ENCODE data around the gene BMI1. TPM values are rescaled to one million over a fixed set of nuclear protein-coding genes. Genes with fewer than 3 reads are reported as not detected.

Gene BMI1
- total and polyA plus RNA-seq, 7 experiments from 2014 or later: 26.1 to 80.5 (median 47.8) TPM

DNA sequence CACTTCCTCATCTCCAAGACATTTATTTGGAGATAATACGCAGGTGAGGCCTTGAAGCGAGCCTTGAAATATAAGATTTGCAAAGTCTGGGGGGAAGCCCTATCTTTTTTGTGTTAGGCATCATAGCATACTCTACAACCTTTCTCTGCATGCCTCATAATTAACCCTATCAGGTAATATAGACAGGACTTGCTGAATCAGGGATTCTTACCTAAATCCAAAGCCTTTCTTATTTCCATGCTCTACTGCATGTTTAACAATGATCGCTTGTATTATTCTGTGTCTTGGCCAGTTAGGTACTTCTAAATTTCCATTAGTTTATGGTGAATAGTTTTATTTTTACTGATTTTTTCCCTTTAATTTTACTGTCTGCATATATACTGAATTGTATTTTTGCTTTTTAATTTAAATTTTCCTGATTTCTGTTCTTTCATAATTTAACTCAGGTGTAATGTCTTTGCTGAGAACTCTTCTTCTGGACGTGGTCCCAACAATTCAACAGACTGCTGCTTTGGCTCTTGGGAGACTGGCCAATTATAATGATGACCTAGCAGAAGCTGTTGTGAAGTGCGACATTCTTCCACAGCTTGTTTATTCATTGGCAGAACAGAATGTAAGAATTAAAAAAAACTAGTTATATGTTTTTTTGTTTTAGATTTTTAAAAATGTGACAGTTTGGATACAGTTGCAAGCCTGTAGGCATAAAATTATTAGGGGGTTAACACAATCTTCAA, 43.7 kb downstream of the BMI1 start:
- no peak for ATAC-seq
- Histone ChIP-seq H3K4me1 (ENCODE audit: control insufficient read depth in 2 of 2, insufficient read depth in 2 of 2, low read length in 2 of 2) (no peaks in the 10 kb centered on the region), H3K36me3 (ENCODE audit: control insufficient read depth in 2 of 3, insufficient read depth in 3 of 3, low read length in 3 of 3) (no peaks in the 10 kb centered on the region), H3K27ac (ENCODE audit: low read depth, low read length) (no peak overlapping the region), H3K9me3 (ENCODE audit: control insufficient read depth in 2 of 3, low read length in 3 of 3) (no peaks in the 10 kb centered on the region), H3K4me3 (ENCODE audit: low read length) (no peak overlapping the region), H3K27me3 (ENCODE audit: control insufficient read depth in 2 of 2, insufficient read depth in 2 of 2, low read length in 2 of 2) (no peaks in the 10 kb centered on the region)
- POLR2A ChIA-PET: interaction anchor here (1.0 to 1.4 kb wide), 2 partner anchors 12 to 72 kb away, joined by 3 to 5 read pairs; no protein-coding TSS in a partner anchor
- intact Hi-C loops (cut with micrococcal nuclease): no loop called here
- Mint-ChIP-seq H3K9me3 (peaks cover 0 to 5% (median 0%) of the 10 kb centered on the region in 11 donors), H3K4me1 (peaks cover 0 to 27% (median 0%) of the 10 kb centered on the region in 7 donors), H3K36me3 (peaks cover 0 to 1% (median 0%) of the 10 kb centered on the region in 5 donors), H3K27ac (no peak overlapping the region), H3K4me3 (no peak overlapping the region), H3K27me3 (peaks cover 0 to 13% (median 5%) of the 10 kb centered on the region in 5 donors)
- DNase-seq: no peak
- CTCF ChIA-PET: no interaction called here

DNA sequence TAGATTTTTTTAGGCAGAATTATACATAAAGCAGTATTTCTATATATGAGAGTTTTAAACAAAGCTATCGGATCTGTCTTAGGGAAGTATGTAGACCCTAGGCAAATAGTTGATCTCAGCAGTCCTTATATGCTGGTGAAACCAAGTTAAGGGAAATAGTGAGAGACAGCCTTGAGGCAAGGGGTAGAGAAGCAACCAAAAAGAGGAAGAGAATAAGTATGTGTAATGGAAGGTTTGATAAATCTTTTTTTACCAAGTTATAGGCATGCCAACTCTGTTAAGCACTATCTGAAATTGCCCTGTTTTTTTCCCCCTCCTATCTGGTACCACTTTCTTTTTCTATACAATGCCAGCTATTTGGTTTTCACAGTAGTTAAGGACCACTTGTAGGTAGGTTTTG, 44.3 kb downstream of the BMI1 start:
- Mint-ChIP-seq H3K4me3 (no peak overlapping the region), H3K36me3 (peaks cover 0 to 1% (median 0%) of the 10 kb centered on the region in 5 donors), H3K9me3 (peaks cover 0 to 5% (median 0%) of the 10 kb centered on the region in 11 donors), H3K4me1 (peaks cover 0 to 31% (median 3%) of the 10 kb centered on the region in 7 donors), H3K27ac (no peak overlapping the region), H3K27me3 (peaks cover 0 to 13% (median 1%) of the 10 kb centered on the region in 5 donors)
- Histone ChIP-seq H3K36me3 (ENCODE audit: control insufficient read depth in 2 of 3, insufficient read depth in 3 of 3, low read length in 3 of 3) (no peaks in the 10 kb centered on the region), H3K27me3 (ENCODE audit: control insufficient read depth in 2 of 2, insufficient read depth in 2 of 2, low read length in 2 of 2) (no peaks in the 10 kb centered on the region), H3K4me1 (ENCODE audit: control insufficient read depth in 2 of 2, insufficient read depth in 2 of 2, low read length in 2 of 2) (no peaks in the 10 kb centered on the region), H3K27ac (ENCODE audit: low read depth, low read length) (no peak overlapping the region), H3K4me3 (ENCODE audit: low read length) (no peak overlapping the region), H3K9me3 (ENCODE audit: control insufficient read depth in 2 of 3, low read length in 3 of 3) (no peaks in the 10 kb centered on the region)
- ChIA-PET CTCF (interaction anchor here (0.6 kb wide), 1 partner anchor 1207 kb away, joined by 3 read pairs; no protein-coding TSS in a partner anchor), POLR2A (interaction anchor here (0.6 to 1.4 kb wide), 3 partner anchors 12 to 112 kb away, joined by 3 to 5 read pairs (median 3); no protein-coding TSS in a partner anchor)
- intact Hi-C loops (cut with micrococcal nuclease): no loop called here
- DNase-seq (no peak), ATAC-seq (peak; percentile 36)

DNA sequence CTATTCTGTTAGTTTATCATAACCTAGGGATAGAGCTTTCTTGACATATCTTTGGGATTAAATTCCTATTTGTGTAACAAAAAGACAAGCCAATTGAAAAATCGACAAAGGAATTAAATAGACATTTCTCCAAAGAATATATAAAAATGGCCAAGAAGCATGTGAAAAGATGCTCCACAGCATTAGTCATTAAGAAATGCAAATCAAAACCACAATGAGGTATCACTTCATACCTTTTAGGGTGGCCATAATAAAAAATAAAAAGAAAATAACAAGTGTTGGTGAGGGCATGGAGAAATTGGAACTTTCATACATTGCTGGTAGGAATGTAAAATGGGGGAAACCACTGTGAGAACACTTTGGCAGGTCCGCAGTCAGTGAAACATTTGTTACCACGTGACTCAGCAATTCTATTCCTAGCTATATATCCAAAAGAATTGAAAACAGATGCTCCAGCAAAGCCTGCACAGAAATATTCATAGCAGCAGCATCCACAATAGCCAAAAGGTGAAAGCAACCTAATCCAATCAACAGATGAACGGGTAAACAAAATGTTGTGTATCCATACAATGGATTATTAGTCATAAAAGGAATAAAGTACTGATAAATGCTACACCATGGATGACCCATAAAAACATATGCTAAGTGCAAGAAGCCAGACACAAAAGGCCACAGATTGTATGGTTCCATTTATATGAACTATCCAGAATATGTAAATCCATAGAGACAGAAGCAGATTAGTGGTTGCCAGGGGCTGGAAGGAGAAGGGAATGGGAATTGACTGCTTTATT, 44.9 kb downstream of the BMI1 start:
- ChIA-PET POLR2A (interaction anchor here (0.6 to 1.4 kb wide), 3 partner anchors 11 to 112 kb away, joined by 3 to 5 read pairs (median 3); no protein-coding TSS in a partner anchor), CTCF (interaction anchor here (0.6 kb wide), 1 partner anchor 1207 kb away, joined by 3 read pairs; no protein-coding TSS in a partner anchor)
- Mint-ChIP-seq H3K27ac (no peak overlapping the region), H3K9me3 (peaks cover 0 to 5% (median 0%) of the 10 kb centered on the region in 11 donors), H3K36me3 (peaks cover 0 to 1% (median 0%) of the 10 kb centered on the region in 5 donors), H3K27me3 (peaks cover 0 to 13% (median 0%) of the 10 kb centered on the region in 5 donors), H3K4me1 (peaks cover 0 to 32% (median 7%) of the 10 kb centered on the region in 7 donors), H3K4me3 (no peak overlapping the region)
- ATAC-seq: no peak
- intact Hi-C loops (cut with micrococcal nuclease): no loop called here
- H3K27ac ChIP-seq (ENCODE audit: low read depth, low read length): no peak overlapping the region
- H3K4me1 ChIP-seq (ENCODE audit: control insufficient read depth in 2 of 2, insufficient read depth in 2 of 2, low read length in 2 of 2): no peaks in the 10 kb centered on the region
- H3K4me3 ChIP-seq (ENCODE audit: low read length): no peak overlapping the region
- no peaks in the 10 kb centered on the region for H3K36me3 ChIP-seq (ENCODE audit: control insufficient read depth in 2 of 3, insufficient read depth in 3 of 3, low read length in 3 of 3)
- no peaks in the 10 kb centered on the region for H3K27me3 ChIP-seq (ENCODE audit: control insufficient read depth in 2 of 2, insufficient read depth in 2 of 2, low read length in 2 of 2)
- DNase-seq: no peak
- H3K9me3 ChIP-seq (ENCODE audit: control insufficient read depth in 2 of 3, low read length in 3 of 3): no peaks in the 10 kb centered on the region

DNA sequence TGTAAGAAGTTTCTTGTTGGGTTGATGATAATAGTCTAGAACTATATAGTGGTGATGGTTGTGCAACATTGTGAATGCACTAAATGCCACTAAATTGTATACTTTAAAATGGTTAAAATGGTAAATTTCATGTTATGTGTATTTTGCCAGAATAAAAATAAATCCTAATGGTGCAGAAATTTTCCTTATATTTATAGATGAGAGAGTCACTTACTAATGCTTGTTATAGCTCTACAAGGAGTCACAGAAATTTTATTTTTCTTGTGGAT, 45.5 kb downstream of the BMI1 start:
- POLR2A ChIA-PET: no interaction called here
- CTCF ChIA-PET: no interaction called here
- no peaks in the 10 kb centered on the region for H3K9me3 ChIP-seq (ENCODE audit: control insufficient read depth in 2 of 3, low read length in 3 of 3)
- Mint-ChIP-seq H3K27ac (no peak overlapping the region), H3K9me3 (peaks cover 0 to 5% (median 0%) of the 10 kb centered on the region in 11 donors), H3K4me1 (peaks cover 0 to 32% (median 7%) of the 10 kb centered on the region in 7 donors), H3K4me3 (no peak overlapping the region), H3K27me3 (peaks cover 0 to 13% (median 0%) of the 10 kb centered on the region in 5 donors), H3K36me3 (peaks cover 0 to 1% (median 0%) of the 10 kb centered on the region in 5 donors)
- no peaks in the 10 kb centered on the region for H3K27me3 ChIP-seq (ENCODE audit: control insufficient read depth in 2 of 2, insufficient read depth in 2 of 2, low read length in 2 of 2)
- intact Hi-C loops (cut with micrococcal nuclease): no loop called here
- H3K4me3 ChIP-seq (ENCODE audit: low read length): no peak overlapping the region
- no peaks in the 10 kb centered on the region for H3K36me3 ChIP-seq (ENCODE audit: control insufficient read depth in 2 of 3, insufficient read depth in 3 of 3, low read length in 3 of 3)
- no peak for DNase-seq
- no peaks in the 10 kb centered on the region for H3K4me1 ChIP-seq (ENCODE audit: control insufficient read depth in 2 of 2, insufficient read depth in 2 of 2, low read length in 2 of 2)
- H3K27ac ChIP-seq (ENCODE audit: low read depth, low read length): no peak overlapping the region
- ATAC-seq: no peak

DNA sequence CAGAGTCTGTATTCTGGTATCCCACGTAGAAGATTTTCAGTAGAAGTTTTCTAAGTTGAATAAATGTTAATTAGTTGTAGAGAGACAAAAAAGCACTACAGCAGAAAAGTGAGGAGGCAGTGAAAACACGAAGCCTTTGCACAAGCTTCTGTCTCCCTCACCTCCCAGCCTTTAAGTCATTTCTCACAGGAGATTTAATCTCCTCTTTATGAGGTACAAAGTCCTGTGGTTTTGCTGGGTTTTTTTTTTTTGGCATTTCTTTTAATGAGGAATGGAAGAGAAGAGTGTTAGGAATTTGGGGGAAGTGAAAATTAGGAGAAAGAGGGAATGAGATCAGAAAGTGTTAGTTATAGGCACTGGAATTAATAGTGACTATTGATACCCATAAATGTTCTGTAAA, 45.9 kb downstream of the BMI1 start:
- CTCF ChIA-PET: no interaction called here
- H3K27ac ChIP-seq (ENCODE audit: low read depth, low read length): no peak overlapping the region
- peak overlapping the region in 1 of 9 donors; percentile 26 for H3K27ac Mint-ChIP-seq
- no peak overlapping the region for H3K4me3 ChIP-seq (ENCODE audit: low read length)
- peaks cover 0 to 32% (median 7%) of the 10 kb centered on the region in 7 donors for H3K4me1 Mint-ChIP-seq
- peaks cover 0 to 5% (median 0%) of the 10 kb centered on the region in 11 donors for H3K9me3 Mint-ChIP-seq
- no peaks in the 10 kb centered on the region for H3K36me3 ChIP-seq (ENCODE audit: control insufficient read depth in 2 of 3, insufficient read depth in 3 of 3, low read length in 3 of 3)
- DNase-seq (no peak), ATAC-seq (no peak)
- POLR2A ChIA-PET: no interaction called here
- no peaks in the 10 kb centered on the region for H3K9me3 ChIP-seq (ENCODE audit: control insufficient read depth in 2 of 3, low read length in 3 of 3)
- intact Hi-C loops (cut with micrococcal nuclease): no loop called here
- H3K27me3 Mint-ChIP-seq: peaks cover 0 to 13% (median 0%) of the 10 kb centered on the region in 5 donors
- peak overlapping the region in 1 of 10 donors; percentile 10 for H3K4me3 Mint-ChIP-seq
- H3K27me3 ChIP-seq (ENCODE audit: control insufficient read depth in 2 of 2, insufficient read depth in 2 of 2, low read length in 2 of 2): no peaks in the 10 kb centered on the region
- no peaks in the 10 kb centered on the region for H3K4me1 ChIP-seq (ENCODE audit: control insufficient read depth in 2 of 2, insufficient read depth in 2 of 2, low read length in 2 of 2)
- peaks cover 0 to 1% (median 0%) of the 10 kb centered on the region in 5 donors for H3K36me3 Mint-ChIP-seq

DNA sequence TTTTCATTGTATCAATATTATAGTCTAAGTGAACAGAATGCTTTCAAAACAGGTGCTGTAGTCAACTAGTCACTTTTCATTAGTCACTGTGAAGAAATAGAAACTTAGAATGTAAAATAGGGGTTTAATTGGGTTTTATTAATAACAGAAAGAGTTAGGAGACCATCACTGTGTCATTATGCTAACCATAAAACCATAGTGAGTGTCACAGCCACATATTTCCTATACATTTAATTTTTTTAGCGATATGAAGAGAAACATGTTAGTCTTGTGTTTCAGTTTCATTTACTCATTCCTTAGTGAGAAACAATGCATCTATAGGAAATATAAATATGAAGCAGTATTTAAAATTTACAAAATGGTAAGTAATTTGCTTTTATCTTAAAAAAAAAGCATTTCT, 46.6 kb downstream of the BMI1 start:
- Mint-ChIP-seq H3K9me3 (peaks cover 0 to 5% (median 0%) of the 10 kb centered on the region in 11 donors), H3K36me3 (peaks cover 0 to 1% (median 0%) of the 10 kb centered on the region in 5 donors), H3K4me3 (peak overlapping the region in 1 of 10 donors; percentile 56), H3K27ac (peak overlapping the region in 1 of 9 donors; percentile 73), H3K27me3 (peaks cover 0 to 9% (median 0%) of the 10 kb centered on the region in 5 donors), H3K4me1 (peaks cover 0 to 32% (median 7%) of the 10 kb centered on the region in 7 donors)
- Histone ChIP-seq H3K27ac (ENCODE audit: low read depth, low read length) (no peak overlapping the region), H3K9me3 (ENCODE audit: control insufficient read depth in 2 of 3, low read length in 3 of 3) (no peaks in the 10 kb centered on the region), H3K4me1 (ENCODE audit: control insufficient read depth in 2 of 2, insufficient read depth in 2 of 2, low read length in 2 of 2) (no peaks in the 10 kb centered on the region), H3K4me3 (ENCODE audit: low read length) (no peak overlapping the region), H3K27me3 (ENCODE audit: control insufficient read depth in 2 of 2, insufficient read depth in 2 of 2, low read length in 2 of 2) (no peaks in the 10 kb centered on the region), H3K36me3 (ENCODE audit: control insufficient read depth in 2 of 3, insufficient read depth in 3 of 3, low read length in 3 of 3) (no peaks in the 10 kb centered on the region)
- DNase-seq (no peak), ATAC-seq (no peak)
- intact Hi-C loops (cut with micrococcal nuclease): no loop called here
- CTCF ChIA-PET: no interaction called here
- POLR2A ChIA-PET: no interaction called here

All from naive thymus-derived CD4-positive, alpha-beta T cell (primary cell).